Stomach (tissue), 4 donors: ENCODE data around the gene PRAMEF1.

ENCODE experiments used
- POLR2A ChIP-seq, 4 donors: fragments of 450-650 bp; IDR thresholded peaks; one replicate each; pipeline ENCODE4 v1.6.1; 2016; ENCODE audit warnings: antibody characterized with exemption in 4 of 4, control low read depth in 2 of 4, mild to moderate bottlenecking in 1 of 4, moderate library complexity in 1 of 4
- TF ChIP-seq, protein P1 (sequence below), 7 experiments: fragments of 450-650 bp in 4 of 7; fragments of 200-600 bp in 3 of 7; sonication (generic) in 3 of 7; IDR thresholded peaks; one replicate each; pipeline ENCODE4 v1.5.1; 2016 to 2019; ENCODE audit warnings: antibody characterized with exemption in 7 of 7, control low read depth in 2 of 7, mild to moderate bottlenecking in 1 of 7

DNA sequence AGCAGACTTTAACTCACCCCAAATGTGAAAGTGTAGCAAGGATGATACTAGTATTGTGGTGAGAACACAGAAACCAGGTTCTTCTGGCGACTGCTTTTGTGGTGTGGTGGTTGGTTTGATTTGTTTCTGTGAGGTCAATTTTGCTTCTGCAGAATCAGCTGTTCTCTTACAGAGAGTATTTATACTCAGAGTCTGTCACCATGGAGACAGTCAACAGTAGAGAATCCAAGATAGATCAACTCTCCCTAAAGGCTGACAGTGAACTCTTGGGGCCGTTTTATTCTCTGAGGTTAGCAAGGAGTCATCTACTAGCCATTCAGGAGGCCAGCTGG lies 45.2 kb upstream of the PRAMEF1 start, which contains the start of gene CFAP107:
- TF ChIP-seq, protein P1, sequence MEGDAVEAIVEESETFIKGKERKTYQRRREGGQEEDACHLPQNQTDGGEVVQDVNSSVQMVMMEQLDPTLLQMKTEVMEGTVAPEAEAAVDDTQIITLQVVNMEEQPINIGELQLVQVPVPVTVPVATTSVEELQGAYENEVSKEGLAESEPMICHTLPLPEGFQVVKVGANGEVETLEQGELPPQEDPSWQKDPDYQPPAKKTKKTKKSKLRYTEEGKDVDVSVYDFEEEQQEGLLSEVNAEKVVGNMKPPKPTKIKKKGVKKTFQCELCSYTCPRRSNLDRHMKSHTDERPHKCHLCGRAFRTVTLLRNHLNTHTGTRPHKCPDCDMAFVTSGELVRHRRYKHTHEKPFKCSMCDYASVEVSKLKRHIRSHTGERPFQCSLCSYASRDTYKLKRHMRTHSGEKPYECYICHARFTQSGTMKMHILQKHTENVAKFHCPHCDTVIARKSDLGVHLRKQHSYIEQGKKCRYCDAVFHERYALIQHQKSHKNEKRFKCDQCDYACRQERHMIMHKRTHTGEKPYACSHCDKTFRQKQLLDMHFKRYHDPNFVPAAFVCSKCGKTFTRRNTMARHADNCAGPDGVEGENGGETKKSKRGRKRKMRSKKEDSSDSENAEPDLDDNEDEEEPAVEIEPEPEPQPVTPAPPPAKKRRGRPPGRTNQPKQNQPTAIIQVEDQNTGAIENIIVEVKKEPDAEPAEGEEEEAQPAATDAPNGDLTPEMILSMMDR (IDR thresholded peaks at IDR 0.05) = no peak
- no peak for TF ChIP-seq POLR2A (IDR thresholded peaks at IDR 0.05)
